ENCODE measurements around the gene GPSM1. TPM values are rescaled to one million over a fixed set of nuclear protein-coding genes. Genes with fewer than 3 reads are reported as not detected.

The GPSM1 gene
- total and polyA plus RNA-seq, 2 experiments from 2014 or later = 25.5 to 30.0 TPM

DNA sequence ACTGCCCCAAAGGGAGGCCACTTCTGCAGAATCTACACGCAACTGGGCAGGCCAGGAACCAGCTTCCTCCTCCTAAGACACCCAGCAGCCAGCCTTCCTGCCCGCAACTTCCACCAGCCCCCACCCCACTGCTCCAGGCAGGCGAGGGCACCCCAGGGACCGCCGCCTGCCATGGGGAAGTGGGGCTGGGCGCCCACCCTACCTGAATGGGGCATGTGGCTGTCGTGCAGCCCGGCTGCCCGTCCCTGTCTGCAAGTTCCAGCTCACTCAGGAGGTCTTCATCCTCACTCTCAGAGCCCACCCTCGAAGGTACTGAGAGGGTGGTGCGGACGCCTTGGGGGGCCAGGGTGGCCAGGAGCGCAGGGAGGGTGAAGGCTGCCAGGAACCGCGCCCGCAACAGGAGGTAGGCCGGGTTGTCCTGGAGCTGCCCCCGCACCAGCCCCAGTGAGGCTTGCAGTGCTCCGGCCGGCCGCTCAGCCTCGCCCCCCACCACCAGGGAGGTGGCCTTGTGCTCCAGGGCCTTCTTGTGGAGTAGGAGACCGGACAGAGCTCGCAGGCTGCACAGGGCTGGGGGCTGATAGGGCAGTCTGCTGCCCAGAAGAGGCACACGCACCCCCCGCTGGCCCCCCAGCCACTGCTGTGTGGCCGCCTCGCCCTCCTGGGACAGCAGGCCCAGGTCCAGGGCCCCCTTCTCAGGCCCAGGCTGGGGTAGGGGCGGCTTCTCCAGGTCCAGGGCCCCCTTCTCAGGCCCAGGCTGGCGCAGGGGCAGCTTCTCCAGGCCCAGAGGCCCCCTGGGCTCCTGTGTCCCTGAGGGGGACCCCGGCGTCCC, 50.2 kb downstream of the GPSM1 start:
- Histone ChIP-seq H2AFZ (no peak overlapping the region), H3K27me3 (no peaks in the 10 kb centered on the region), H3K4me3 (no peak overlapping the region), H3K36me3 (replicated peaks; ENCODE audit: insufficient read depth, low read depth) (no peaks in the 10 kb centered on the region), H4K20me1 (ENCODE audit: insufficient read depth, poor library complexity, severe bottlenecking) (no peaks in the 10 kb centered on the region), H3K4me1 (ENCODE audit: insufficient read depth) (peaks cover 11% of the 10 kb centered on the region), H3K9me2 (replicated peaks; ENCODE audit: insufficient read depth) (no peaks in the 10 kb centered on the region), H3K79me2 (no peaks in the 10 kb centered on the region), H3K9me3 (ENCODE audit: low read depth) (no peaks in the 10 kb centered on the region), H3K4me2 (no peak overlapping the region), H3K27ac (no peak overlapping the region)
- no peak for DNase-seq (ENCODE audit: low spot score)
- WGBS (ENCODE audit: low lambda C conversion rate, missing lambda C conversion rate) = 98% methylated on average over 29 of the region's 32 CpGs
- TF ChIP-seq CTCF (IDR thresholded peaks at IDR 0.05; ENCODE audit: poor library complexity) = no peak
- no peak for TF ChIP-seq EZH2 (IDR thresholded peaks at IDR 0.05; ENCODE audit: borderline replicate concordance)
- no peak for TF ChIP-seq EZH2phosphoT487 (IDR thresholded peaks at IDR 0.05; ENCODE audit: low read depth, severe bottlenecking, unreplicated experiment)

DNA sequence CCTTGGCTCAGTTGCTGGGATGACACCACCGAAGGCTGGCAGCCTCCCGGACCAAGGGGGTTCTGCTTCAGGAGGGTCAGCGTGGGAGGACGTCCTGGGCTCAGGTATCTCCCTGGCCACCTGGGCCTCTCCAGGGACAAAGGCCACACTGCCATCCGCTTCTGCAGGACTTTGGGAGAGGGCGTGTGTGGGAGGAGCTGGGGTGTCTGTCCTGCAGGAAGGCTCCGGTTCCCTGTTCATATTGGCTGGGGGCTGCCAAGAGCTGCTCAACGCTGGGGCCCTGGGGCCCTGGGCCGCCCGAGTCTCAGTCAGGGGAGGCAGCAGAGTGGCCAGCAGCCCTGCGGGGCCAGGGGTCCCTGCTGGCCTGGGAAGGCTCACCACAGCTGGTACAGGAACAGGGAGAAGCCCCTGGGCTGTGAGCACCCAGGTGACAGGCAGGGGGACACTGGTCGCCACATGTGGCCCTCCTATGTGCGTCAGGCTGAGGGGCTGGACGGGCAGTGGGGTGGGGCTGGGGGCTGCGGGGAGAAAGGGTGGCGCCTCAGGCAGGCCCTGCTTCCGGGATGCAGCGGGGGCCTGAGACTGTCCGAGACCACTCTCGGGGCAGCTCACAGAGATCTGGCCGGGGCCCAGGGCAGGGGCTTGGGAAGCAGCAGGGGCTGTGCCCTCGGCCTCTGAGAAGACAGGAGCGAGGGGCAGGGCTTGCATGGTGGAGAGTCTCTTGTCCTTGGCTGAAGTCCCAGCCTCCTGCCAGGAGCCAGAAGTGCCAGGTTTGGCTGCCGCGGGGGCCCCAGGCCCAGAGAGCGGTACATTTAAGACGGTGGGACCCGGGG, 51.0 kb downstream of the GPSM1 start:
- no peak for TF ChIP-seq CTCF (IDR thresholded peaks at IDR 0.05; ENCODE audit: poor library complexity)
- TF ChIP-seq EZH2phosphoT487 (IDR thresholded peaks at IDR 0.05; ENCODE audit: low read depth, severe bottlenecking, unreplicated experiment) = no peak
- no peak for TF ChIP-seq EZH2 (IDR thresholded peaks at IDR 0.05; ENCODE audit: borderline replicate concordance)
- H3K36me3 ChIP-seq (replicated peaks; ENCODE audit: insufficient read depth, low read depth) = no peaks in the 10 kb centered on the region

DNA sequence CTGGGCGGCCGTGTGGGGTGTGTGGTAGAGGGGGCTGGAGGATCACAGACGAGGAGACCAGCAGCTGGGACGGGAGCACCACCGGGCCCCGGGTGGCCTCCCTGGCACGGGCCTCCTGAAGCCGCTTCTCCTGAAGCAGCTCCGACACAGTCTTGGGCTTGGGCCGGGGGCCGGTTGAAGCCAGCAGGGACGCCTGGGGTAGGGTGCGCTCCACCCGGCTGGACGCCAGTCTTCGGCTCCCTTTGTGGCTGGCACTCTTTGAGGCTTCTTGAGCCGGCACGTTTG, 51.6 kb downstream of the GPSM1 start:
- H3K4me2 ChIP-seq = no peak overlapping the region
- H3K9me2 ChIP-seq (replicated peaks; ENCODE audit: insufficient read depth) = no peaks in the 10 kb centered on the region
- no peaks in the 10 kb centered on the region for H3K79me2 ChIP-seq
- no peaks in the 10 kb centered on the region for H3K27me3 ChIP-seq
- over 99% methylated on average over 14 of the region's 18 CpGs for WGBS (ENCODE audit: low lambda C conversion rate, missing lambda C conversion rate)
- H3K36me3 ChIP-seq (replicated peaks; ENCODE audit: insufficient read depth, low read depth) = no peaks in the 10 kb centered on the region
- H4K20me1 ChIP-seq (ENCODE audit: insufficient read depth, poor library complexity, severe bottlenecking) = no peaks in the 10 kb centered on the region
- no peak overlapping the region for H3K27ac ChIP-seq
- no peaks in the 10 kb centered on the region for H3K9me3 ChIP-seq (ENCODE audit: low read depth)
- DNase-seq (ENCODE audit: low spot score) = no peak
- no peak overlapping the region for H3K4me3 ChIP-seq
- H3K4me1 ChIP-seq (ENCODE audit: insufficient read depth) = no peaks in the 10 kb centered on the region
- H2AFZ ChIP-seq = no peak overlapping the region
- TF ChIP-seq EZH2 (IDR thresholded peaks at IDR 0.05; ENCODE audit: borderline replicate concordance) = no peak
- no peak for TF ChIP-seq CTCF (IDR thresholded peaks at IDR 0.05; ENCODE audit: poor library complexity)
- no peak for TF ChIP-seq EZH2phosphoT487 (IDR thresholded peaks at IDR 0.05; ENCODE audit: low read depth, severe bottlenecking, unreplicated experiment)

More for the DNA sequence above, 51.0 kb downstream of the GPSM1 start:
- Histone ChIP-seq H3K27ac (no peak overlapping the region), H3K4me1 (ENCODE audit: insufficient read depth) (peaks cover 3% of the 10 kb centered on the region), H3K79me2 (no peaks in the 10 kb centered on the region), H3K9me2 (replicated peaks; ENCODE audit: insufficient read depth) (no peaks in the 10 kb centered on the region), H3K9me3 (ENCODE audit: low read depth) (no peaks in the 10 kb centered on the region), H2AFZ (no peak overlapping the region), H3K27me3 (no peaks in the 10 kb centered on the region), H3K4me3 (no peak overlapping the region), H3K4me2 (no peak overlapping the region), H4K20me1 (ENCODE audit: insufficient read depth, poor library complexity, severe bottlenecking) (no peaks in the 10 kb centered on the region)
- WGBS (ENCODE audit: low lambda C conversion rate, missing lambda C conversion rate) = 87% methylated on average over 19 of the region's 28 CpGs
- no peak for DNase-seq (ENCODE audit: low spot score)
